Esophagus (tissue), 2 donors: Measurements from ENCODE around the gene LY6G5C. TPM values are rescaled to one million over a fixed set of nuclear protein-coding genes. Genes with fewer than 3 reads are reported as not detected.
A peak's percentile ranks its signal among the peaks of the same experiment; 100 is the strongest.

Experiments used
- H3K27ac ChIP-seq, 2 donors: one replicate each; pipeline ENCODE4 v1.5.1; 2013; ENCODE audit warnings: low read depth in 2 of 2, mild to moderate bottlenecking in 2 of 2, inconsistent platforms in 1 of 2, low read length in 1 of 2, moderate library complexity in 1 of 2
- H3K27me3 ChIP-seq, 2 donors: one replicate each; pipeline ENCODE4 v1.6.1; 2013; ENCODE audit warnings: low read length in 2 of 2, control low read depth in 1 of 2, mild to moderate bottlenecking in 1 of 2; ENCODE audit not compliant: insufficient read depth in 2 of 2, control insufficient read depth in 1 of 2
- H3K36me3 ChIP-seq, 2 donors: one replicate each; pipeline ENCODE4 v1.6.1; 2013; ENCODE audit warnings: low read length in 1 of 2; ENCODE audit not compliant: control insufficient read depth in 2 of 2, insufficient read depth in 2 of 2
- H3K4me1 ChIP-seq, 2 donors: one replicate each; pipeline ENCODE4 v1.6.1; 2013; ENCODE audit warnings: low read length in 1 of 2; ENCODE audit not compliant: control insufficient read depth in 2 of 2, insufficient read depth in 2 of 2
- H3K4me3 ChIP-seq, 2 donors: one replicate each; pipeline ENCODE4 v1.5.1; 2013; ENCODE audit warnings: low read length in 2 of 2, mild to moderate bottlenecking in 2 of 2, low read depth in 1 of 2, moderate library complexity in 1 of 2
- H3K9me3 ChIP-seq, 2 donors: one replicate each; pipeline ENCODE4 v1.6.1; 2013; ENCODE audit warnings: mild to moderate bottlenecking in 2 of 2, low read depth in 1 of 2, low read length in 1 of 2, moderate library complexity in 1 of 2; ENCODE audit not compliant: control insufficient read depth in 2 of 2, insufficient read depth in 1 of 2
- WGBS, 2 donors: extraction: QIAGEN DNeasy Blood & Tissue Kit; methylation state at CpG; one replicate each; pipeline ENCODE4 v1.1.7; 2013; 5-methylcytosine and 5-hydroxymethylcytosine counted together
- polyA plus RNA-seq, 2 donors: library from polyadenylated mRNA; stranded (reverse); fragments of 200-250 nt; gene quantifications; one replicate each; pipeline ENCODE4 v1.2.3, GENCODE V29; 2013
- donor health status: healthy with polysubstance abuse.
- donor health status: Bipolar disorder and iron deficiency.

Gene LY6G5C
- polyA plus RNA-seq, 2 donors = 0.76 to 1.1 TPM

GRCh38 chr6:31681135-31681671 is 336 bp upstream of the LY6G5C start:
- H3K36me3 ChIP-seq = peaks cover 3 to 5% of the 10 kb centered on the region in 2 donors
- peak overlapping the region; percentile 63 to 80 for H3K27ac ChIP-seq
- peaks cover 0 to 5% of the 10 kb centered on the region in 2 donors for H3K4me1 ChIP-seq
- H3K4me3 ChIP-seq = peak overlapping the region; percentile 51 to 54
- H3K27me3 ChIP-seq = no peaks in the 10 kb centered on the region
- 0 to 1% methylated on average over 40 of the region's 40 CpGs for WGBS, 2 donors
- H3K9me3 ChIP-seq = no peaks in the 10 kb centered on the region

GRCh38 chr6:31677955-31678354 is 2.9 kb downstream of the LY6G5C start:
- H3K36me3 ChIP-seq = no peaks in the 10 kb centered on the region
- no peak overlapping the region for H3K27ac ChIP-seq
- peaks cover 0 to 3% of the 10 kb centered on the region in 2 donors for H3K4me1 ChIP-seq
- WGBS, 2 donors = 70 to 79% methylated on average over 8 of the region's 8 CpGs
- no peaks in the 10 kb centered on the region for H3K9me3 ChIP-seq
- no peak overlapping the region for H3K4me3 ChIP-seq
- no peaks in the 10 kb centered on the region for H3K27me3 ChIP-seq

GRCh38 chr6:31676904-31677303 is 4.0 kb downstream of the LY6G5C start:
- WGBS, 2 donors = 52 to 66% methylated on average over 6 of the region's 6 CpGs
- no peak overlapping the region for H3K27ac ChIP-seq
- no peaks in the 10 kb centered on the region for H3K27me3 ChIP-seq
- H3K4me1 ChIP-seq = peaks cover 0 to 3% of the 10 kb centered on the region in 2 donors
- H3K36me3 ChIP-seq = peaks cover 0 to 5% of the 10 kb centered on the region in 2 donors
- no peaks in the 10 kb centered on the region for H3K9me3 ChIP-seq
- H3K4me3 ChIP-seq = no peak overlapping the region

- Histone ChIP-seq H3K36me3 (peaks cover 0 to 9% of the 10 kb centered on the region in 2 donors), H3K4me1 (peaks cover 0 to 3% of the 10 kb centered on the region in 2 donors), H3K27ac (no peak overlapping the region), H3K9me3 (no peaks in the 10 kb centered on the region), H3K27me3 (no peaks in the 10 kb centered on the region), H3K4me3 (no peak overlapping the region)
- WGBS, 2 donors = 79 to 83% methylated on average over 4 of the region's 4 CpGs
Observed at GRCh38 chr6:31676322-31676903, 4.5 kb downstream of the LY6G5C start.

GRCh38 chr6:31669676-31670075 is 11.2 kb downstream of the LY6G5C start, which contains the start of gene LY6G5B:
LY6G5B (plus strand) TSS chr6:31669976; CDS start chr6:31670951, 975 bp downstream.
- peaks cover 2 to 7% of the 10 kb centered on the region in 2 donors for H3K4me1 ChIP-seq
- WGBS, 2 donors = 84 to 87% methylated on average over 8 of the region's 8 CpGs
- H3K4me3 ChIP-seq = no peak within 1 kb of the TSS
- H3K27me3 ChIP-seq = no peaks in the 10 kb centered on the region
- H3K9me3 ChIP-seq = no peaks in the 10 kb centered on the region
- no peak within 1 kb of the TSS for H3K27ac ChIP-seq
- H3K36me3 ChIP-seq = peaks cover 28 to 45% of the 10 kb centered on the region in 2 donors

- H3K9me3 ChIP-seq = no peaks in the 10 kb centered on the region
- 3% methylated on average over 15 of the region's 15 CpGs for WGBS, 2 donors
- peaks cover 28 to 40% of the 10 kb centered on the region in 2 donors for H3K36me3 ChIP-seq
- peak overlapping the region; percentile 99 to 100 for H3K27ac ChIP-seq
- H3K4me1 ChIP-seq = peaks cover 5 to 15% of the 10 kb centered on the region in 2 donors
- peak overlapping the region; percentile 95 to 98 for H3K4me3 ChIP-seq
- no peaks in the 10 kb centered on the region for H3K27me3 ChIP-seq
Observed at GRCh38 chr6:31666337-31666965, 14.4 kb downstream of the LY6G5C start.

- no peaks in the 10 kb centered on the region for H3K9me3 ChIP-seq
- H3K27ac ChIP-seq = peak within 1 kb of the TSS; percentile 99 to 100
- H3K36me3 ChIP-seq = peaks cover 23 to 33% of the 10 kb centered on the region in 2 donors
- no peaks in the 10 kb centered on the region for H3K27me3 ChIP-seq
- H3K4me3 ChIP-seq = peak within 1 kb of the TSS; percentile 95 to 98
- peaks cover 5 to 15% of the 10 kb centered on the region in 2 donors for H3K4me1 ChIP-seq
- WGBS, 2 donors = 0% methylated on average over 63 of the region's 63 CpGs
Observed at GRCh38 chr6:31665501-31666336, 15.1 kb downstream of the LY6G5C start, which contains the start of gene CSNK2B. CSNK2B (plus strand) TSS chr6:31666080; CDS start chr6:31666832, 752 bp downstream.

- Histone ChIP-seq H3K9me3 (no peaks in the 10 kb centered on the region), H3K27ac (peak within 1 kb of the TSS; percentile 99 to 100), H3K36me3 (peaks cover 19 to 28% of the 10 kb centered on the region in 2 donors), H3K27me3 (no peaks in the 10 kb centered on the region), H3K4me3 (peak within 1 kb of the TSS; percentile 95 to 98), H3K4me1 (peaks cover 5 to 15% of the 10 kb centered on the region in 2 donors)
- 0% methylated on average over 39 of the region's 39 CpGs for WGBS, 2 donors
Observed at GRCh38 chr6:31664790-31665500, 15.9 kb downstream of the LY6G5C start, which contains the start of gene GPANK1. GPANK1 (minus strand) TSS chr6:31664997; CDS start chr6:31664478, 519 bp downstream.
